ENCODE results near the gene UTP4. TPM values are rescaled to one million over a fixed set of nuclear protein-coding genes. Genes with fewer than 3 reads are reported as not detected.

Gene UTP4
- total and polyA plus RNA-seq, 4 donors = 15.7 to 37.6 (median 26.6) TPM

- Histone ChIP-seq H3K4me3 (ENCODE audit: low read length in 2 of 2) (no peak overlapping the region), H3K9me3 (ENCODE audit: control insufficient read depth, low read length) (no peaks in the 10 kb centered on the region), H3K27me3 (ENCODE audit: control insufficient read depth in 1 of 2, insufficient read depth in 2 of 2, low read length in 1 of 2) (no peaks in the 10 kb centered on the region), H3K4me1 (ENCODE audit: control insufficient read depth in 1 of 2, insufficient read depth in 2 of 2, low read length in 2 of 2) (peaks cover 0 to 3% of the 10 kb centered on the region in 2 donors), H3K36me3 (ENCODE audit: control insufficient read depth in 1 of 2, insufficient read depth in 2 of 2, low read length in 1 of 2) (peaks cover 0 to 6% of the 10 kb centered on the region in 2 donors), H3K27ac (ENCODE audit: low read depth in 1 of 2, low read length in 2 of 2) (peak overlapping the region in 1 of 2 donors; percentile 31)
- DNase-seq (no peak), ATAC-seq (ENCODE audit: low FRiP score) (no peak)
- WGBS, 2 donors = 97 to 98% methylated on average over 4 of the region's 4 CpGs
- intact Hi-C loops (cut with DNase I) = no loop called here
Observed at GRCh38 chr16:69169051-69169450, 36.6 kb downstream of the UTP4 start.

- no peak for DNase-seq
- H3K9me3 ChIP-seq (ENCODE audit: control insufficient read depth, low read length) = no peaks in the 10 kb centered on the region
- H3K4me1 ChIP-seq (ENCODE audit: control insufficient read depth in 1 of 2, insufficient read depth in 2 of 2, low read length in 2 of 2) = peaks cover 0 to 3% of the 10 kb centered on the region in 2 donors
- peak overlapping the region in 1 of 2 donors; percentile 80 for H3K27ac ChIP-seq (ENCODE audit: low read depth in 1 of 2, low read length in 2 of 2)
- peaks cover 0 to 6% of the 10 kb centered on the region in 2 donors for H3K36me3 ChIP-seq (ENCODE audit: control insufficient read depth in 1 of 2, insufficient read depth in 2 of 2, low read length in 1 of 2)
- no peak overlapping the region for H3K4me3 ChIP-seq (ENCODE audit: low read length in 2 of 2)
- WGBS, 2 donors = 43 to 44% methylated on average over 6 of the region's 6 CpGs
- no peak for ATAC-seq (ENCODE audit: low FRiP score)
- intact Hi-C loops (cut with DNase I) = loop anchor here in 1 of 2 donors (5.0 kb wide), 1 partner anchor 108 kb away; no protein-coding TSS in a partner anchor
- H3K27me3 ChIP-seq (ENCODE audit: control insufficient read depth in 1 of 2, insufficient read depth in 2 of 2, low read length in 1 of 2) = no peaks in the 10 kb centered on the region
Observed at GRCh38 chr16:69169607-69170352, 37.3 kb downstream of the UTP4 start.

- Histone ChIP-seq H3K36me3 (ENCODE audit: control insufficient read depth in 1 of 2, insufficient read depth in 2 of 2, low read length in 1 of 2) (peaks cover 0 to 4% of the 10 kb centered on the region in 2 donors), H3K9me3 (ENCODE audit: control insufficient read depth, low read length) (no peaks in the 10 kb centered on the region), H3K4me1 (ENCODE audit: control insufficient read depth in 1 of 2, insufficient read depth in 2 of 2, low read length in 2 of 2) (peaks cover 0 to 3% of the 10 kb centered on the region in 2 donors), H3K4me3 (ENCODE audit: low read length in 2 of 2) (peak overlapping the region in 1 of 2 donors; percentile 11), H3K27me3 (ENCODE audit: control insufficient read depth in 1 of 2, insufficient read depth in 2 of 2, low read length in 1 of 2) (no peaks in the 10 kb centered on the region), H3K27ac (ENCODE audit: low read depth in 1 of 2, low read length in 2 of 2) (peak overlapping the region; percentile 82 to 98)
- DNase-seq (no peak), ATAC-seq (ENCODE audit: low FRiP score) (peak; percentile 49)
- 3 to 4% methylated on average over 6 of the region's 6 CpGs for WGBS, 2 donors
- intact Hi-C loops (cut with DNase I) = loop anchor here in 1 of 2 donors (5.0 kb wide), 1 partner anchor 106 kb away; no protein-coding TSS in a partner anchor
Observed at GRCh38 chr16:69171325-69172084, 39.1 kb downstream of the UTP4 start.

- no peaks in the 10 kb centered on the region for H3K27me3 ChIP-seq (ENCODE audit: control insufficient read depth in 1 of 2, insufficient read depth in 2 of 2, low read length in 1 of 2)
- ATAC-seq (ENCODE audit: low FRiP score) (no peak), DNase-seq (no peak)
- H3K9me3 ChIP-seq (ENCODE audit: control insufficient read depth, low read length) = no peaks in the 10 kb centered on the region
- H3K4me1 ChIP-seq (ENCODE audit: control insufficient read depth in 1 of 2, insufficient read depth in 2 of 2, low read length in 2 of 2) = peaks cover 0 to 3% of the 10 kb centered on the region in 2 donors
- peak overlapping the region in 1 of 2 donors; percentile 35 for H3K27ac ChIP-seq (ENCODE audit: low read depth in 1 of 2, low read length in 2 of 2)
- H3K36me3 ChIP-seq (ENCODE audit: control insufficient read depth in 1 of 2, insufficient read depth in 2 of 2, low read length in 1 of 2) = no peaks in the 10 kb centered on the region
- WGBS, 2 donors = 86 to 87% methylated on average over 4 of the region's 4 CpGs
- no peak overlapping the region for H3K4me3 ChIP-seq (ENCODE audit: low read length in 2 of 2)
- intact Hi-C loops (cut with DNase I) = no loop called here
Observed at GRCh38 chr16:69176033-69176800, 43.8 kb downstream of the UTP4 start.

- H3K27me3 ChIP-seq (ENCODE audit: control insufficient read depth in 1 of 2, insufficient read depth in 2 of 2, low read length in 1 of 2) = no peaks in the 10 kb centered on the region
- peak in 1 of 2 donors; percentile 86 for DNase-seq
- ATAC-seq (ENCODE audit: low FRiP score) = peak; percentile 90
- H3K36me3 ChIP-seq (ENCODE audit: control insufficient read depth in 1 of 2, insufficient read depth in 2 of 2, low read length in 1 of 2) = no peaks in the 10 kb centered on the region
- WGBS, 2 donors = 5% methylated on average over 6 of the region's 6 CpGs
- peak overlapping the region; percentile 66 to 73 for H3K27ac ChIP-seq (ENCODE audit: low read depth in 1 of 2, low read length in 2 of 2)
- peaks cover 0 to 2% of the 10 kb centered on the region in 2 donors for H3K4me1 ChIP-seq (ENCODE audit: control insufficient read depth in 1 of 2, insufficient read depth in 2 of 2, low read length in 2 of 2)
- intact Hi-C loops (cut with DNase I) = loop anchor here in 1 of 2 donors (10.0 kb wide), 1 partner anchor 45 kb away; the partner anchor contains the start of genes CHTF8 and UTP4
- H3K9me3 ChIP-seq (ENCODE audit: control insufficient read depth, low read length) = no peaks in the 10 kb centered on the region
- no peak overlapping the region for H3K4me3 ChIP-seq (ENCODE audit: low read length in 2 of 2)
Observed at GRCh38 chr16:69179328-69180010, 47.0 kb downstream of the UTP4 start.

- intact Hi-C loops (cut with DNase I) = loop anchor here in 1 of 2 donors (10.0 kb wide), 1 partner anchor 45 kb away; the partner anchor contains the start of genes CHTF8 and UTP4
- H3K4me1 ChIP-seq (ENCODE audit: control insufficient read depth in 1 of 2, insufficient read depth in 2 of 2, low read length in 2 of 2) = peaks cover 0 to 2% of the 10 kb centered on the region in 2 donors
- H3K27ac ChIP-seq (ENCODE audit: low read depth in 1 of 2, low read length in 2 of 2) = no peak overlapping the region
- no peaks in the 10 kb centered on the region for H3K9me3 ChIP-seq (ENCODE audit: control insufficient read depth, low read length)
- H3K4me3 ChIP-seq (ENCODE audit: low read length in 2 of 2) = no peak overlapping the region
- no peak for DNase-seq
- no peak for ATAC-seq (ENCODE audit: low FRiP score)
- no peaks in the 10 kb centered on the region for H3K36me3 ChIP-seq (ENCODE audit: control insufficient read depth in 1 of 2, insufficient read depth in 2 of 2, low read length in 1 of 2)
- no peaks in the 10 kb centered on the region for H3K27me3 ChIP-seq (ENCODE audit: control insufficient read depth in 1 of 2, insufficient read depth in 2 of 2, low read length in 1 of 2)
Observed at GRCh38 chr16:69180011-69180338, 47.5 kb downstream of the UTP4 start.

GRCh38 chr16:69182730-69183416 lies 50.4 kb downstream of the UTP4 start:
- Histone ChIP-seq H3K4me1 (ENCODE audit: control insufficient read depth in 1 of 2, insufficient read depth in 2 of 2, low read length in 2 of 2) (peaks cover 0 to 2% of the 10 kb centered on the region in 2 donors), H3K4me3 (ENCODE audit: low read length in 2 of 2) (no peak overlapping the region), H3K9me3 (ENCODE audit: control insufficient read depth, low read length) (no peaks in the 10 kb centered on the region), H3K27me3 (ENCODE audit: control insufficient read depth in 1 of 2, insufficient read depth in 2 of 2, low read length in 1 of 2) (no peaks in the 10 kb centered on the region), H3K36me3 (ENCODE audit: control insufficient read depth in 1 of 2, insufficient read depth in 2 of 2, low read length in 1 of 2) (no peaks in the 10 kb centered on the region), H3K27ac (ENCODE audit: low read depth in 1 of 2, low read length in 2 of 2) (peak overlapping the region in 1 of 2 donors; percentile 79)
- ATAC-seq (ENCODE audit: low FRiP score) (no peak), DNase-seq (no peak)
- 4 to 11% methylated on average over 10 of the region's 10 CpGs for WGBS, 2 donors
- intact Hi-C loops (cut with DNase I) = loop anchor here in 1 of 2 donors (10.0 kb wide), 1 partner anchor 48 kb away; the partner anchor contains the start of genes CHTF8 and UTP4
